ENCODE measurements around the gene TMEM245.
"Not testable (repeated sequence)": the region's sequence is repeated elsewhere in the genome, so short reads cannot be mapped to it uniquely, and the experiment has no call there.

TMEM245 gene

DNA sequence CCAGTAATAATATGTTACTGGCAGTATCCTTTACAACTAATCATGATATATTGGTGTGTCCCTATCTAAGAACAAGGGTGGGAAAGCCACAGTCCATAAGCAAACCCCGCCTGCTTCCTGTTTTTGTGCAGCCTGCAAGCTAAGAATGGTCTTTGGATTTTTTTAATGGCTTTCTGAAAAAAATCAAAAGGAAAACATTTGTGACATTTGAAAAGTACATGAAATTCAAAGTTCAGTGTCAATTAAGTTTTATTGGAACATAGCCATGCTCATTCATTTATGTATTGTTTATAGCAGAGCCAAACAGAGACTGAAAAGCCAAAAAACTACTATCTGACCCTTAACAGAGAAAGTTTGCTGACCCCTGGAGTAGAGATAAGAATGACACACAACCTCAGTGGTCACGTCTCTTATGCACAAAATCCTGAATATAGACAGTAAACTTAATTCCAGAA is 12.8 kb upstream of the TMEM245 start:
- no peak for DNase-seq

DNA sequence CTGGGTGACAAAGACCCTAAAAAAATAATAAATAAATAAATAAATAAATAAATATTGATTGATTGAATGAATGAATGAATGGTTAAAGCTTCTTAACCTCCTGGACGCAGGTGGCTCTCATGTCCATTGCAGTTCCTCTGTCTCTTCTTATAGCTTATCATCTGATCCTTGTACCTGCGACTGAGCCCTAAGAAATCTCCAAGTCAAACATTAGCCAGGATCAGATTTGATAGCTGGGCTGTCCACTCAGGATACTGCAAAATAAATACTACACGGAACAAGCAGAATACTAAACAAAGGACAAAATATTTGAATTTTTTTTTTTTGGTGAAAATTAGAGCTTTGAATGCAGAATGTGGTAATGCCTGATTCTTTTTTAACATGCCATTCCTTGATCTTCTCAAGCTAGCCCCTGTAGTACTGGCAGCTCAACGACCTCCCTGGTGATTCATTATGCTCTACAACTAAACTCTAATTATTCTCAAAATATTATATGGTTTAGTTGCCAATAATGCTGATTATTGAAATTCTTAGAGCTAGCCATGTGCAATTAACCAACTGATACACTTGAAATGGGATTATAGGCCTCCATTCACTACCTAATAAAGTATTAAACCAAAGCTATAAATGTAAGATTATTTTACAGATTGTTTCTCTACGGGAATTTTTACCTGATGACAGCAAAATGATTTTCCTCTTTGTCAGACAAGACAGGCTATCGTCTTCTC is 9.9 kb upstream of the TMEM245 start:
- DNase-seq = no peak

DNA sequence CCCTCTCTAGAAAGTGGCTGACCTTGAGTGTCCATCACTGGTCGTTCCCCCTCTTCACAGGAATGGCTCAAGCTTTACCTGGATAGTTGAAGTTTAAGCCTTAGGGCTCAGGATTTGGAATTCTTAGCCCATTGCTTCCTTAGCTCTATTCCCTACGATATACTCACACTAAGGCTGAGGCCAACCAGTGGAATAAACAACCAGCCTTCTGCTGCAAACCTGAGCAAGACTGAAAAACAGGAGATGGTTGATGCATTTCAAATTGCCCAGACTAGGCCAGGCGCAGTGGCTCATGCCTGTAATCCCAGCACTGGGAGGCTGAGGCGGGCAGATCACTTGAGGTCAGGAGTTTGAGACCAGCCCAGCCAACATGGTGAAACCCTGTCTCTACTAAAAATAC is 6.9 kb upstream of the TMEM245 start:
- DNase-seq = not testable (repeated sequence)

DNA sequence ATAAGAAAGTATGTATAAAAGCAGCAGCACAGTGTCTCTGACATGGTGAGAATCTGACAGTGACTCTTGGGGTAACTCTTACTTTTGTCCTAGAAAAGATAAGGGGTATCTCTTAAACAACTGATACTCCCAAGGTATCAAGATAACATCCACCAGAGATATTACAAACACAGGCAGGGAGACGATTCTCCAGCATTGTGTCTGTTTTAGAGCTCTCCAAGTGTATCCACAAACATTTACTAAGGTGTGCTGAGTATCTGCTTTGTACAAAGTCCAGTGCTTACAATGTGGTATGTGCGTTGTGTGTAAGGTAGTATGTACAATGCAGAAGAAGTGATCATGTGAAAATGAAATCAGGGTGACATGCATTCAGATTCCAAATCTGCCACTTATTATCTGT is 4.4 kb upstream of the TMEM245 start:
- DNase-seq = no peak

DNA sequence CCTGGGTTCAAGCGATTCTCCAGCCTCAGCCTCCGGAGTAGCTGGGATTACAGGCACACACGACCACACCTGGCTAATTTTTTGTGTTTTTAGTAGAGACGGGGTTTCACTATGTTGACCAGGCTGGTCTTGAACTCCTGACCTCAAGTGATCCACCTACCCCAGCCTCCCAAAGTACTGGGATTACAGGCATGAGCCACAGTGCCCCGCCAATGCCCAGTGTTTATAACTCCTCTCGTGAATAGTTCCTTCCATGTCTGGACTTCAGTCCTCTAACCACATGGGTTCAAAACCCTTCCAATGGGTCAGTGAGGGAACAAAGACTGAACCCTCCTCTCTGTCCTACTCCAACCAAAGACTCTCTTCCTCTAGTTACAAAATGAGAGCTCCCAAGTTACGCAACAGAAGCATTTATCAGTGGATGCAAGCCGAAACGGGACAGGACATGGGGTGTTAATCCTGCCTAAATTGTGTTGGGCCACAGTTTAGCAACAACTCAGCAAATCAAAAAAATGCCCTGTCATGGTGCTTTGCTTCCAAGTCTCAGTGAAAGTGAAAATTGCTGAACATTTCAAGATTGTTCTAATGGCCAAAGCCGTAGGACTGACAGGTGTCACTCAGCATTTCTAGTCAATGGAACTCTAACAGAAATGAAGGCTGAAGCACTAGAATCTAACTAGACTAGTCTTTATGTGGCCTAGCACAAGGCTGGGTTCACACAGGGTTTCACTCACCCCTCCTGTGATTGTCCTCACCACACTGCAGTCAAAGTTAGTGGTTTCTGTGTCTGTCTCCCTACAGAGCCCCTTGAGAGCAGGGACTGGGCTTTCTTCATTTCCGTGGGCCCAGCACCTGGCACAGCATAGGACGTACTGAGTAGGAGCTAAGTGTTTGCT is 3.2 kb upstream of the TMEM245 start:
- no peak for DNase-seq

DNA sequence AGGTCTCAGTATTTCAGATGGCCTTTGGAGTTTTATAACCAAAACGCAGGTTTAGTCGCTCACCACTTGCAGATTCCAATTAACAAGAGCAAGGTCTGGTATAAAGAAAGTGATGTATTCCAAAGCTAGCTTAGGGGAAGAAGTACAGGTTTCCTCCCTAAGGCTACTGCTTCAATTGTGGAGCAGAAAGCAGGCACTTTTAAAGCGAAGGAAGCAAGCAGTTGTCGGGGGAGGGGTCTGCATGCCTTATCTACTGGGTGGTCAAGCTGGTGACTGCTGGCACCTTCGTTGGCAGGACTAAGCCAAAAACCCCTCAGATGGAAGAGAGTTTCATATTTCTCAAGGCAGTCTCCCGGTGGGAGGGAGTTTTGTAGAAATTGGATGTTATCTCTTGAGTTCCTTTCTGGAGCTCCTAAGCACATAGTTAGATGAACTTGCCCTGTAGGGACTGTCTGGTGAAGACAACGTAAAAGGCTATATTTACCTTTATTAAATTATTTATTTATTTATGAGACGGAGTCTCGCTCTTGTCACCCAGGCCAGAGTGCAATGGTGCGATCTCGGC is 1.6 kb upstream of the TMEM245 start:
- no peak for DNase-seq

DNA sequence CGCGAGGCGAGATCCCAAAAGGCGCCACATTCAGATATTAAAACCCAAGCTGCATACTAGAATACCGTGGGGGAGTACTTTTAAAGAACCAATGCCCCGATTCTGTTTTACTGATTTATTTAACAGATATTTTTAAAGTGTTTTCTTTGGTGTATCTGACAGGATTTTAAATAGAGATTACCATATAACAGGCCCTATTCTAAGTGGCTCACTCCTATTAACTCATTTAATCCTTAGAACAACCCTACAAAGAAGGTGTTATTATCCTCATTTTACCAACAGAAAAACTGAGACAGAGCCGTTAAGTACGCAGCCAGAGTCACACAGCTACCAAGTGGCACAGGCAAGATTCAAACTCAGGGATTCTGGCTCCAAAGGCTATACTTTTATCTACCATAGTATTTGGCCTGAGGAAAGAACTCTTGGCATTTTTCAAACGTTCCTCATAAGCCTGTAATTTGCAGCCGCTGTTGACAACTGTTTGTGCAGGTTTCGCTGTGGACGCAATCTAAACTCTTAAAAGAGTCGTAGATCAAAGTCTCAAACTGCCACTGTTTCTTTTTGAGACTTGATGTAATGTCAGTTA is 550 bp upstream of the TMEM245 start:
- no peak for DNase-seq

DNA sequence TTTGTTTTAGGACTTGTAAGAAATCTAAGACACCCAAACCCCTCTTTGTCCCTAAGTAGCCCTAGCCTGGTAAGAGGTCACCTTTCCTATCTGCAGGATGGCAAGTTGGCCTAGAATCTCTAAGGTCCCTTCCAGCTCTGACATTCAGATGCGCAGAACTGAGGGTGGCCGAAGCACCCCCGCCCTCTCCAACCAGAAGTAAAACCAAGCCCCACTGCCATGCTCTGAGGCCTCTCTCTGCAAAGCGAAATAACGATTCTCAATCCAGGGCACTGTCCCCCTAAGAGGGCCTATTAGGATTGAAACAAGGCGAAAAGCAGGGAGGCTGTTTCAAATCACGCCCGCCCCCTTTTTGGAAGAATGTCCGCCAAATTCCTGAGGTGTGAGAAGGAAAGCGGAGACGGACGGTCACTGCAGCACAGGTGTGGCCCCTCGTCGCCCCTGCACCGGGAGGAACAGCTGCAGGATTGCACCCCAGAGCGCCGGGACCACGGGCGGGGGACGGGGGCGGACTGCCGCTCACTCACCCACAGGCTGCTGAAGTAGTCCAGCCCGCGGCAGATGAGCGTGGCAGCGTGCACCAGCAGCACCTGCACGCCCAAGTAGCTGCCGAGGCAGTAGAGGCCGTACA is 824 bp downstream of the TMEM245 start:
- DNase-seq = no peak

DNA sequence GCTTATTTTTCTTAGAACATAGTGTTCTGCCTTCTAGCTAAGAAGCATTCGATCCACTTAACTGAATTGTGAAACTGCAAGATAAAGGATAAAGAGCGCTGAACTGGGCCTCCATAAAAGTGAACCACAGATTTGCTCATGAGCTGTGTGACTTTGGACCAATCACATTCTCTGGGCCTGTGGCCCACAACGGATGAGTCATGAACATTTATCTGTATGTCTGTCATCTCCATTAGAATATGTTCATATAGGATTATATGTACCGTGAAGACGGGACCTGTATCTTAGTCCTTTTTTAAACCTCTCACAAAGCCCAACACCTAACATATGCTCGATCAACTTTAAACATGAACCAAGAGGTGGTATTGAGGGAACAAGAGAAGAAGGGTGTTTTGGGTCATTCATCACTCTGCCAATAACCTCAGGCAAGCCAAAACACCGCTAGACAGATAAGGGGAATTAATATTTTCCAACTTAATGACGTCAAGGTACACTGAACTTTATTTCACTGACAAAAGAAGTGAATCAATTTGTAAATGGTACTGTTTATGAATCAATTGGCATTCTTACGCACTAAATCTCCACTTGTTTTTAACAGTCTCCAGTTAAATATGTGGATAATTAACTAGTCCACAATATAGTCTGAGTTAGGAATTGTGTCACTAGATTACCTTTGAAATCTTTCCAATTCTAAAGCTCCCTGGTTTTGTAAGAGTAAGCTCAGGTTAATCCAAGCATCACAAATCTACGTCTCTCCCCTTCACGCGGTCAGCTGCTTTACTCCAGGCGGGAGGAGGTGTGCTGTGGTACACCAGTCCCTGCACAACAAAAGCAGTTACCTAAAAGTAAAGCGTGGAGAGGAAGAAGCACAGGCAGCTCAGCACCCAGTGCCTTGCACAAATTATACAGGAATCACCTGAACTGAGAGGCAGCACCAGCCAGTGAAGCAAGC is 1.6 kb downstream of the TMEM245 start:
- DNase-seq = no peak

DNA sequence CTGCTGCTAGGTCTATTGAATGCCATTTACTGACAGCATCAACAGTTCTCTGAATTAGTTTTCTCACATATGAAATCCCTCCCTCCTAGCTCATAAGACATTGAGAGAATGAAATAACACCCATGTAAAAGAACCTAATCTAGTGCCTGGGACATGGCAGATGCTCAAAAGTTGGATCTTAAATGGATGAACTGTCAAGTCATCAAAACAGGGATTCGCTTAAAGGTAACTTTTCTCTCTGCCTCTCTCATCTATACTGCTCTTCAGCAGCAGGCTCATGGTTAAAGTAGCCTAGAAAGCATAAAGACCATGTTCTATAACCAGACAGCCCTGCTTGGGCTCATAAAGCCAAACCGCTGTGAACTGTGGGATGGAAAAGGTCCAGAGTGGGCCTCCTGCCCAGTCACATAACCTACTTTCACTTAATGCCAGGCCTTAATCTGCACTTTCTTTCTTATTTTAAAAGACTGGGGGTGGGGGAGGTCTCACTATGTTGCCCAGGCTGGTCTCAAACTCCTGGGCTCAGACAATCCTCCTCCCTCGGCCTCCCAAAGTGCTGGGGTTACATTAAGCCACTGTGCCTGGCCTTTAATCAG is 3.7 kb downstream of the TMEM245 start:
- no peak for DNase-seq

DNA sequence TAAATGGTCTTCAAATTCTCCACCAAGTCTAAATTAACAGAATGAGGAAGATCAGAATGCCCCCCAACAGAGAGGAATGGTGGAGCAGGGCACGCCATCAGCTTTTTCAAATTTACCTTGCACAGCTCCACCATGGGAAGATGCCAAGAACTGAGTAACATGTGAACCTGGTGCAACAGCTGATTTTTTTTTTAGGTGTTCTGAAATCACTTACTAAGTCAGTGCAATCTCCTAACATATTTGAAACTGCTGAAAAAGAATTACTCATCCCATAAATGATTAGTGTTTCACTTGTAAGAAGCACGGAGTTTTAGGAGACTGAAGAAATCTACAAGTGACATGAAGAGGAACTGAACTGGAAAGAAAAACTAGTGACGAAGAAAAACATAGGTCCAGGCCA is 5.1 kb downstream of the TMEM245 start:
- DNase-seq = no peak

DNA sequence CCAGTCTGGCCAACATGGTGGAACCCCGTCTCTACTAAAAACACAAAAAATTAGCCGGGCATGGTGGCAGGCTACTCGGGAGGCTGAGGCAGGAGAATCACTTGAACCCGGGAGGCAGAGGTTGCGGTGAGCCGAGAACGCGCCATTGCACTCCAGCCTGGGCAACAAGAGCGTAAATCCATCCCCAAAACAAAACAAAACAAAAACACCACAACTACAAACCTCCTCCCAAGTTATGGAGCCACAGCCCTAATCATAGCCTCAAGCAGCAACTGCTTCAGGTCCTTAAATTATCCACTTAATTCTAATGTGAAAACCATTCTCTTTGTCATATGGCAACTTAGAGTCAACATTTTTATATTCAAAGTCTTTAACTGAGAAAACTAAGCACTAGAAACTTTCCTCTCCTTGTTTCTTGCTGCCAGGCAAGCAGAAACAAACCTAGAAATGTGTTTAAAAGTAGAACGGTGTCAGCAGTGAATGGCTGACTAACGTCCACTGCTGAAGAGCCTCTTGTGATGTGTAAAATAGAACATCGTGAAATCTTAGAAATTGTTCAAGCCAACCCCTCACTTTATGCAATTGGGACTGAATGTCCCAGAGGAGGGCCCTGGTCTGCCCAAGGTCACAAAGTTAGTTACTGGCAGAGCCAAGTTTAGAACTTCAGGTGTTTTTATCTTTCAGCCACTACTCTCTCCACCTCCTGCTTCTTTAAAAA is 5.7 kb downstream of the TMEM245 start:
- no peak for DNase-seq

DNA sequence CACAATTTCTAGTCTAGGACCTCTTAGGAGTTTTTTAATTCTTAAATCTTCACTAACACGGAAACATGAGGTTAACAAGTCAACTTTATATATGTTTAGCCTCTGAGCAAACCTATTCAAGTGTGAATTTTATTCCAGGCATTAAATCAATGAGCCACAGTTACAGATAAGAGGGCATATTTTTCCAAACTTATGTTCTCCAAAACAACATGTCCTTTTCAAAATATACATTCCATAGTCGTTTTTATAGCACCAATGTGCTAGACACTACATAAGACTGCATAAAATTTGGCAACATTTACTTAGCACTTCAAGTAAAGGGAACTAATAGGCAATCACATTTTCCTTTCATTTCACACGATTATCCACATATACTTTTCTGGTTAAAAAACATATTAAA is 6.5 kb downstream of the TMEM245 start:
- DNase-seq = no peak

DNA sequence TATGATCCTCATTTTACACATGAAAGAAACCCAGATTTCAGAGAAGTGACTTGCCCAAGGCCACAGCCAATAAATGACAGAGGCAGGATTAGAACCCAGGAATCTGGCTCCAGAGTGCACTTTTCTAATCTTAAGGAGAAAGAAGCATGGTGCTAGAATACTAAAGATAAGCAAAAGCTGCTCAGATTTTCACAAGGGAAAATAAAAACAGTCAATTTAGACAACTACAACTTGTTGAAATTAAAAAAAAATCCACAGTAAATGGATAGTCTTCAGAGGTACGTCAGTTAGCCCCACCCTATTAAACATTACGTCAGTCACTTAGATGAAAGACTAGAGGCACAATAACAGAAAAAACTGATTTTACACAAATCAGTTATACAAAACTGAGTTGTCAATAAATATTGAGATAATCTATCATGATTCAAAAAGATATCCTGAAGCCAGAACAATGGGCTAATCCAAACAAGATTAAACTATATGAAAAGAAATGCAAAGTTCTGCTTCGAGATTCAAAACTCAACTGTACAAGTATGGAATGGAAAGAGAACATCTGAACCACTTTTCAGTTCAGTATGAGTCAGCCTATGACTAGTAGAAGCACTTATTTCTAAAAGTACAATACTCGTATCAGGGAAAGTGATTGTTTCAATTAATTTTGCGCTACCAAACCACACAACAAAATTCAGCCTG is 9.3 kb downstream of the TMEM245 start:
- no peak for DNase-seq

DNA sequence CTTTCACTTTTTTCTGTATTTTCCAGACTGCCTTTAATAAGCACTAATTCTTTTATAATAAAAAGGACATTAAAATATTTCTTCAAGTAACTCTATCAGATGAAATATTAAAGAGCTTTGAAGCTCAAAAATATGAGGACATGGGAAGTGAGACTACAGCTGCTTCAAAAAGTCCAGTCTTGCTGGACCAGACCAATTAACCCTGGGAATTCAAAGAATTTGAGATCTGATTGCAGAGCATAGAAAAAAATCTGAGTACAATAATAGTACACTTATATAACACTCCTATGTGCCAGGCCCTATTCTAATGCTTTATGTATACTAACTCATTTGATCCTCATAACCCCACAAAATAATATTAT is 9.8 kb downstream of the TMEM245 start:
- no peak for DNase-seq

DNA sequence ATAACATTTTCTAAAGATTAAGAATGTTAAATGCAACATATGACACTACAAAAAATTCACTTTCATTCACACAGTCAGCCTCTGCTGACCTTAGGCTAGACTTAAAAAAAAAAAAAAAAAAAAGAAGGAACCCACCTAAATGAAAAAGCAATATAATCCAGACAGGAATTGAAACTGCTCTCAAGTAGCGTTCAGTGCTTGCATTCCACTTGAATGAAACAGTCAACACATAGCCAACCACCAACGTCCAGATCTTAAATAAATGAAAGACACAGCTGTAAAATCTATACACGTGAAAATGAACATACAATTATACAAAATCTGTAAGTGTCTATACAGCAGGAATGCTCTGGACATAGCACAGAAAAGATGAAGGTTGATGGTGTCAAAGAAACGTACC is 11.4 kb downstream of the TMEM245 start:
- DNase-seq = no peak

DNA sequence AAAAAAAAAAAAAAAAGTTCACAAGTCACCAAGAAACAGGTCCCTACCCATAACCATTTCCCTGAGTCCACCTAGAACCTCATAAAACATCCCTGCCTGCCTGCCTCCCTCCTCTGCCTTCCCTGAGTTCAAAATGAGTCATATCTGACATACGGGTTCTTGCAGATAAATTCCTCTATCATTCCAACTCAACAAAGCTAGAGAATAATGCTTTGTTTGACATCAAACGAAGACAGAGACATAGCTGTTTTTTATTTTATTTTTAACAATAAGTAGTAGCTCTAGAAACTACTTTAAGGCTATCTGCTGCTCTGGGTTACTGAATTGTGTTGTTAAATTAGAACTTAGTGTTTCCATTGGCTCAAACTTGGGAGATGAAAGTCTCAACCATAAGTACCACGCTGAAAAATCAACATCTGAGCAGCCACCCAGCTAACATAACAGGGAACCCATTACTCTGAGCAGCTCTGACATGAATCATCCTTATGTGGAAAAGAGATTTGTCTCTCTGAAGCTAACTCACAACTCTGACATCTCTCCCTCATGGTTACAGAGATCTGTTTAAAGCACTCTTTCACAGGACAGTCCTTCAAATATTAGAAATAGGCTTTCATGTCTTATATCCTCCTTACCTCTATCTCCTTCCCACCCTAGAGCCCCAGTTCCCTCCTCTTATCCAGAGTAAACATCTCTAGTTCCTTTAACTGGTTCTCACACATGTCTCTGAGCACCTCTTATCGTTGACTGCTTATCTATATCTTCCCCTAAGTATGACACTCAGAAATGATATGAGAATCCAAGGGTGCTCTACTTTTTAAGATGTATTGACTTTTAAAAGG is 12.1 kb downstream of the TMEM245 start:
- DNase-seq = no peak

DNA sequence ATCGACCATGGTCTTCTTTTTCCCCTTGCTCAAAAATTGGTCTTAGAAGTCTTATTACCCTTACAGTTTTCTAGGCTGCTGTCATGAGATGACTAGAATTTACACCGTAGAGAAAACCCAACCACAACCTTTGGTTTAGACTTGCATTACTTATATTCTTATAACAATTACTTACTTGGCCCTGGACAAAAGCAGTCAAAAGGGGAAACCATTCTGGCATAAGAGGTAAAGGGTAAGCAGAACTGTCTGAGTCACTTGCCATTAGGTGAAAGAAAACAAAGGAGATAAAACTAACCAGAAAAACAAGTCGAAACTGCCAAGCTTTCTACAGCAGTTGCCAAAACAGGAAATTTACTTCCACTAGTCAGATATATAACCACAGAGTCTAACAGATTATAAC is 17.9 kb downstream of the TMEM245 start:
- DNase-seq = no peak

DNA sequence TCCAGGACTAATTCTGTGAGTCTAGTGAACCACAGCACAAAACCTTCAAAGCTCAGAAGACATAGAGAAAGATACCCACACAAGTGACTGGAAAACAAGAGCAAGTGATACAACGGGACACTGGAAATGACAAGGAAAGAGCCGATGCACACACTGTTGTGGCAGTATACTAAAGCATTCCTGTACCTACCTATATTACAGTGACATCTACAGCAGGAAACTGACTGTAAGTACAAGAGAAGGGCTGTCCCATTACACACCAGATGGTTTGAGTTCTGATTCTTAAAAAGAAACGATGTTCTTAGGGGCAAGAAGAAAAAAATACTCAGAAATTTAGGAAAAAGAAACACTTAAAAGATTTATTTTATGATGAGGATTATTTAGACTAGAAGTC is 18.5 kb downstream of the TMEM245 start:
- DNase-seq = no peak
